Pons (tissue), 1 donor: ENCODE data around the gene OVCH1.
A peak's percentile ranks its signal among the peaks of the same experiment; 100 is the strongest.
"Not testable (repeated sequence)": the region's sequence is repeated elsewhere in the genome, so short reads cannot be mapped to it uniquely, and the experiment has no call there.

Experiments
- DNase-seq: peaks from one replicate; pipeline ENCODE4 v3.0.0-alpha.2; 2016; ENCODE audit warnings: low spot score

OVCH1 gene

GRCh38 chr12:29492891-29493290 lies 4.6 kb downstream of the OVCH1 start:
- DNase-seq = no peak

DNA sequence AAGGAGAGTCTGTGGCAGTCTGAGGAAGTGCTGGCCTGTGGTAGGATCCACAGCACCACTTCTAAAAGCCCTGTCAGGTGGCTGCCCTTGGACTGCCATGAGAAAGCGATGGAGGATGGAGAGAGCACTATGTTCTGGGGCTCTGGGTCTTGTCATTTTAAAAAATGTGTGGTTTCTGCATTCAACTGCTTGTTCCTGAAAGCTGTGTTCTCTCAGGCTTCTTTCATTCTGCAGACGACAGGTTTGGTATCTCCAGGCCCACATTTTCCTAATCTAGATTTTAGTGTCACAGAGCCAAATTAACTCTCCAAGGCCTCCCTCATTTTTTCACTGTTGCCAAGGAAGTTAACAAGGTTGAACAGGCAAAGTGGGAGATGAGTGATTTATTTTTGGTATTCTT lies 10.5 kb downstream of the OVCH1 start:
- DNase-seq = no peak

GRCh38 chr12:29463198-29463597 lies 34.3 kb downstream of the OVCH1 start:
- no peak for DNase-seq

- no peak for DNase-seq
Measured at GRCh38 chr12:29460082-29460481, 37.4 kb downstream of the OVCH1 start.

DNA sequence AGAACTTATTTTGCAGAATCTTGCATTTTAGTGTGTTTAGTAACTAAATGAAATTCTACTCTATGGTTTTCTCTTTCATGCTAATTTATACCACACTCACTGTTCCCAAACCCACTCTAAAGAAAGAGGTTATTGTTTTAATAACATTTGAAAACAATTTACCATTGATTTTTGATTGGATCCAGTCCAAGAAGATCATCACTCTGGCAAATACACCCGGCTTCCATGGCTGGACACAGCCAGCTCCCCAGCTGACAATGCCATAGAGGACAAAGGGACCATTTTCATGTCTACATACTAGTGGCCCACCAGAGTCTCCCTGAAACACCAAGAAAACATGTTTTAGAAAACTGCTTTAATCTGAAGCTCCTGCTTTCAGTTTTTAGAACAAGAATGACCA lies 42.4 kb downstream of the OVCH1 start:
- DNase-seq = peak; percentile 97

DNA sequence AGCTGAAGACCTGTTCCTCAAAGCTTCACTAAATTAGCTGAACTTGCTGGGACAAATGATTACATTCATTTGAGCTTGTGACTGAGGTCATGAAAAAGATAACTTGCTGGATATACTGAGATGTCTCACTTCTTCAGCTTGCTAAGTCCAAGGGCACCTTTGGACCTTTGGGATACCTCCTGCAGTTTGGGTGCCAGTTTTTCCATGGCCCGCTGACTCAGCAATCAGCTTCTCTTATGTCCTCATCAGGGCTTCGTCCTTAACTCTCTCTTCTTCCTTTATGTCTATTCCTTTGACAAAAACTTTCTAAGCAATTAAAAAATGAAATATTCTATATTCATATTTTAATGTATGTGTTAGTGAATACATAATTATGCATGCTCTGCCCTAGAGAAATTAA lies 45.6 kb downstream of the OVCH1 start:
- no peak for DNase-seq

DNA sequence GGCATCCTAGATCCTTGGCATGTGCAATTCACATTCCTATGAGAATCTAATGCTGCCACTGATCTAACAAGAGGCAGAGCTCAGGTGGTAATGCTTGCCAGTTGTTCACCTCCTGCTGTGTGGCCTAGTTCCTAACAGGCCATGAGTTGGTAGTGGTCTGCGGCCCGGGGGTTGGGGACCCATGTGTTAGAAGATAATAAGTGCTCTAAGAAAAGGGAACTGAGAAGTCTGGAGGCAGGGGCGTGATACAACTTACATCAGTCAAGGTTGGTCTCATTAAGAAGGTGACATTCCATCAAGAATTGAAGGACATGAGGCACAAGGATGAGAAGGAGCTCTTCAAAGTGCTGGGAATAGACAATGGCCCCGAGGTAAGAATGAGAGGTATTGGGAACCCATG lies 49.3 kb downstream of the OVCH1 start:
- DNase-seq = no peak

DNA sequence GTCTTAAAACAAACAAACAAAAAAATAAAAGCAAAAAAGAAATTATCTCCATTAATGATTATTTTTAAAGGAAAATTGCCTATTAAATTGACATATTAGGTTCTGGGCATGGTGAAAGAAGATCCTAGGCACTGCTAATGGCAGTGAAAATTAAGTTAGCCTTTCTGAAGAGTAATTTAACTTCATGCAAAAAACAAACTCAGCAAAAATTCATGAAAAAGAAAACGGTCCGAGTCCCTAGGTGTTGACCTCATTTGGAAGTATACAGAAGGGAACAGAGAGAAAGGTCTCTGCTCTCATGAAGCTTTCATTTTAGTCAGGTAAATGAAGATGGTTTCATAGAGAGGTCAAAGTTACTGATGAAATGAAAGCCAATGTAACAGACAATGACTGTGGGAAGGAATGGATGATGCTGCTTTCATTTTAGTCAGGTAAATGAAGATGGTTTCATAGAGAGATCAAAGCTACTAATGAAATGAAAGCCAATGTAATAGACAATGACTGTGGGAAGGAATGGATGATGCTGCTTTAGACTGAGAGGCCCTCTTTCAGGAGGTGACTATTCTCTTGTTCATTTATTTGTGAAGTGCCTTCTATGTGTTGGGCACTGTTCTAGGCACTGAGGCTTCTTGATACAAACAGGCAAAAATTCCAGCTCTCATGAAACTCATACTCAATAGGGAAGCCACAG lies 50.1 kb downstream of the OVCH1 start:
- no peak for DNase-seq

DNA sequence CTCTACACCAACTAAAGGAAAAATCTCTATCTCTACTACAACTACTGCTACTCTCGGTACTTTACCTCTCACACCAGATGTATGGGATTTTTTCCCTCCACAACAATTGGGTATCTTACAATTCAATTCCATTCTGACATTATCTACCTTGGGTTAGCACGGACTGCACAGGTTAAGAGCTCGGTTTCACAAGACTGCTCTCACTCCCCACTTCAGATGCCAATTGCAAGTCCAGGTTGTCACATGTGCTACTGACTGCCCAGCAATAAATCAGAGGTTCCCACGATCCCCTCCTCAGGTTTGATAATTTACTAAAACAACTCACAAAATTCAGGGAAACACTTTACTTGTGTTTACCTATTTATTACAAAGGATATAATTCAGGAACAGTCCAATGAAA lies 58.0 kb downstream of the OVCH1 start:
- DNase-seq = no peak

GRCh38 chr12:29438752-29439408 lies 58.6 kb downstream of the OVCH1 start:
- no peak for DNase-seq

DNA sequence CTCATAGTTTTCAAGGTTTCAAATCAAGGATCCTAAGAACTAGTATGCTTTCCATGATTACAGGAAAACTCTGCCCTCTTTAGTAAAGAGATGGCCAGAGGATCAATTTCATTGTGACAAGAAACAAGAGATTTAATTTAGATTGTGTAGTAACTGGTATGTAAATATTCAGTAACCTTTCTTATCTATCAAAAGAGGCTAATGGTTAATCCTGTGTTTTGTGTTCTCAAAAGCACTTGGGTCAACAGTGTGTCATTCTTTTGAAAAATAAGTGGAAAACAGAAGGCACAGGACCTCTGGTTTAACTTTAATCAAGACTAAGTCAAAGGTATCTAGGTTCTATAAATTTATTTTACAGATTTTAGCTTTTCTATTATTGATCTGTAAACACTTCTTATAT lies 59.9 kb downstream of the OVCH1 start:
- DNase-seq = no peak

GRCh38 chr12:29436815-29437214 lies 60.7 kb downstream of the OVCH1 start:
- not testable (repeated sequence) for DNase-seq

GRCh38 chr12:29431513-29431912 lies 66.0 kb downstream of the OVCH1 start:
- no peak for DNase-seq

- DNase-seq = no peak
Measured at GRCh38 chr12:29430716-29431044, 66.8 kb downstream of the OVCH1 start.

GRCh38 chr12:29429999-29430715 lies 67.3 kb downstream of the OVCH1 start:
- DNase-seq = no peak

DNA sequence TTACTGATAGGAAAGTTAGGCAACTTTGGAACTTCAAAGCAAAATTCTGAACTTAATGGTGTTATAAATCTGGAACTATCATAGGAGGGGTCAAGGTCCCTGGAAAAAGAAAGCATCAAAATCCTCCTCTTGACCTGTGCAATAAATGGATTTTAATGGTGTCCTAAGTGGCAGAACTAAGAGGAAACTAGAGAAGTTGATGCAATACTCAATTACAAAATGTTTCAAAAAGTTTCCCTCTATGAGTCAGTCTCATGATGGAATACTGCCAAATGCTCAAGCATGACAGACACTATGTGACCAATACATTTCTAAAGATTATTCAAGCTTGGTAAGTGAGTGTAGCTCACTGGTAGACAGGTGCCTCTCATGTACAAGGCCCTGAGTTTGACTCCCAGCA lies 68.9 kb downstream of the OVCH1 start:
- no peak for DNase-seq

- DNase-seq = no peak
Measured at GRCh38 chr12:29427964-29428363, 69.5 kb downstream of the OVCH1 start.

GRCh38 chr12:29426498-29426897 lies 71.0 kb downstream of the OVCH1 start:
- no peak for DNase-seq

DNA sequence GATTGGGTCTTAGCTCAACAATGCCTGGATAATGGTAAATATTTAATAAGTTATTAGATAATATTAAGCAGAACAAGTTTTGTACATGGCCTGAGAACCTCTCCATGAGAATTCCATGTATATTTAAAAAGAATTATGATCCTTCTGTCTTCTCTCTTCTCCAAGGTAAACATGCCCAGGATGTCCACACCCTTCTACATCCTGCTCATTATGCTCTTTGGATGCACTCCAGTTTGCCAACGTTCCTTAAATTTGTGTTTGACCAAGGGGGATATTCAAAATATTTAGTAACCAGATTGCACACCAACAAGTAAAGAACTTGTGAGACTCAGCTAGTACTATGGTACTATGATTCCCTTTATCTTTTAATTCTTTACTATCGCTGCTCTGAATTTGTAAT lies 71.8 kb downstream of the OVCH1 start:
- no peak for DNase-seq

GRCh38 chr12:29416748-29417147 lies 80.7 kb downstream of the OVCH1 start:
- DNase-seq = no peak

- no peak for DNase-seq
Measured at GRCh38 chr12:29415111-29415510, 82.4 kb downstream of the OVCH1 start.

- no peak for DNase-seq
Measured at GRCh38 chr12:29414368-29414767, 83.1 kb downstream of the OVCH1 start.

GRCh38 chr12:29405561-29405960 lies 91.9 kb downstream of the OVCH1 start:
- DNase-seq = no peak

DNA sequence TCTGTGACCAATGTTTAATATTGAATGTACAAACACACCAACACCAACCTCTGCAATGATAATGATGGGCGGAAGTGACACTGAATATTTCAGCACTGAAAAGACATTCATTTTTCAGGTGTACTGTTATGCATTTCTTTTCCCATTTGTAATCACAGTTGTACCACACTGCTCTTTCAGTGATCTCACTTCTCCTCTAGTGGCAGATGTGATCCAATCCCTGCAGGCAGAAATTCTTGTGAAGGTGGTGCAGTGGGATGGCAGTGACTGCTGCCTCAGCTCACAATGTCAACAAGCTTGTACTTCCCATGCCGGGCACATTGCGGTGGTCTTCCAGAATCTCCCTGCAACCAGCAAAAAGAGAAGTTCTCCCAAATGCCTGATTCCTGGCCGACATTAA lies 93.5 kb downstream of the OVCH1 start:
- no peak for DNase-seq
